Fibroblast of lung (primary cell): Measurements from ENCODE around the gene SH3BGRL2. TPM values are rescaled to one million over a fixed set of nuclear protein-coding genes. Genes with fewer than 3 reads are reported as not detected.

Experiments used
- DNase-seq, 2 donors: peaks; one replicate each; pipeline versions ENCODE4 v3.0.0 to v3.0.0-alpha.2; 2010; ENCODE audit warnings: low read depth in 2 of 2
- H2AFZ ChIP-seq: 2 replicates; pipeline ENCODE4 v1.5.1; 2012; ENCODE audit warnings: low read length, control low read depth, inconsistent platforms
- H3K27ac ChIP-seq: 2 replicates; pipeline ENCODE4 v1.5.1; 2011; ENCODE audit warnings: low read length, control low read depth; ENCODE audit not compliant: insufficient read depth
- H3K27me3 ChIP-seq: 2 replicates; pipeline ENCODE4 v1.5.1; 2011; ENCODE audit warnings: mild to moderate bottlenecking, low read length; ENCODE audit not compliant: control insufficient read depth, insufficient read depth
- H3K36me3 ChIP-seq: 2 replicates; pipeline ENCODE4 v1.5.1; 2011; ENCODE audit warnings: low read length; ENCODE audit not compliant: control insufficient read depth, insufficient read depth
- H3K4me1 ChIP-seq: 2 replicates; pipeline ENCODE4 v1.5.1; 2011; ENCODE audit warnings: low read length; ENCODE audit not compliant: control insufficient read depth, insufficient read depth; ENCODE audit errors: extremely low read depth
- H3K4me2 ChIP-seq: 2 replicates; pipeline ENCODE4 v1.5.1; 2011; ENCODE audit warnings: low read length, control low read depth; ENCODE audit not compliant: insufficient read depth; ENCODE audit errors: extremely low read depth
- H3K4me3 ChIP-seq, 4 experiments: fragments of 200-600 bp in 1 of 4; sonication (generic) in 1 of 4; replicated peaks in 1 of 4; 2 replicates each; pipeline ENCODE4 v1.5.1; 2011 to 2016; ENCODE audit warnings: low read length in 4 of 4, low read depth in 3 of 4, mild to moderate bottlenecking in 3 of 4, control low read depth in 2 of 4, inconsistent platforms in 1 of 4, mixed read lengths in 1 of 4; ENCODE audit not compliant: insufficient read depth in 1 of 4; ENCODE audit errors: control extremely low read depth in 1 of 4
- H3K79me2 ChIP-seq: 2 replicates; pipeline ENCODE4 v1.5.1; 2012; ENCODE audit warnings: mild to moderate bottlenecking, low read length, inconsistent platforms; ENCODE audit not compliant: control insufficient read depth, insufficient read depth
- H3K9ac ChIP-seq: 2 replicates; pipeline ENCODE4 v1.5.1; 2011; ENCODE audit warnings: mild to moderate bottlenecking, low read length, control low read depth; ENCODE audit not compliant: insufficient read depth
- H3K9me3 ChIP-seq: 2 replicates; pipeline ENCODE4 v1.5.1; 2012; ENCODE audit warnings: low read depth, low read length; ENCODE audit not compliant: control insufficient read depth, insufficient read depth
- H4K20me1 ChIP-seq: 2 replicates; pipeline ENCODE4 v1.5.1; 2011; ENCODE audit warnings: low read length; ENCODE audit not compliant: control insufficient read depth, insufficient read depth; ENCODE audit errors: extremely low read depth
- EZH2 ChIP-seq: IDR thresholded peaks from 2 replicates; pipeline ENCODE4 v1.5.1; 2012; ENCODE audit warnings: low read length, control low read depth, mild to moderate bottlenecking; ENCODE audit errors: missing control alignments
- polyA plus RNA-seq, 2 donors: library from polyadenylated mRNA; depleted of rRNA in 1 of 2; stranded (reverse) in 1 of 2; unstranded in 1 of 2; fragments of >200 nt; gene quantifications; 2 replicates each; pipeline ENCODE4 v1.2.1, GENCODE V29; 2011 to 2012; ENCODE audit warnings: missing spikeins in 1 of 2
- total RNA-seq: library from RNA; depleted of rRNA; stranded (reverse); fragments of >200 nt; gene quantifications from 2 replicates; pipeline ENCODE4 v1.2.1, GENCODE V29; 2014
- TF ChIP-seq, protein P1 (sequence below), 2 donors: IDR thresholded peaks in 1 of 2; conservative IDR thresholded peaks in 1 of 2; 1 replicate in 1 of 2; 2 replicates in 1 of 2; pipeline ENCODE4 v1.5.1; 2011 to 2012; ENCODE audit warnings: low read length in 2 of 2, control low read depth in 1 of 2, inconsistent platforms in 1 of 2, low read depth in 1 of 2, mild to moderate bottlenecking in 1 of 2

Gene SH3BGRL2
- total and polyA plus RNA-seq, 2 donors (not counting 1 experiment from before 2014, with no cell fraction given), result 1.5 to 4.3 TPM

DNA sequence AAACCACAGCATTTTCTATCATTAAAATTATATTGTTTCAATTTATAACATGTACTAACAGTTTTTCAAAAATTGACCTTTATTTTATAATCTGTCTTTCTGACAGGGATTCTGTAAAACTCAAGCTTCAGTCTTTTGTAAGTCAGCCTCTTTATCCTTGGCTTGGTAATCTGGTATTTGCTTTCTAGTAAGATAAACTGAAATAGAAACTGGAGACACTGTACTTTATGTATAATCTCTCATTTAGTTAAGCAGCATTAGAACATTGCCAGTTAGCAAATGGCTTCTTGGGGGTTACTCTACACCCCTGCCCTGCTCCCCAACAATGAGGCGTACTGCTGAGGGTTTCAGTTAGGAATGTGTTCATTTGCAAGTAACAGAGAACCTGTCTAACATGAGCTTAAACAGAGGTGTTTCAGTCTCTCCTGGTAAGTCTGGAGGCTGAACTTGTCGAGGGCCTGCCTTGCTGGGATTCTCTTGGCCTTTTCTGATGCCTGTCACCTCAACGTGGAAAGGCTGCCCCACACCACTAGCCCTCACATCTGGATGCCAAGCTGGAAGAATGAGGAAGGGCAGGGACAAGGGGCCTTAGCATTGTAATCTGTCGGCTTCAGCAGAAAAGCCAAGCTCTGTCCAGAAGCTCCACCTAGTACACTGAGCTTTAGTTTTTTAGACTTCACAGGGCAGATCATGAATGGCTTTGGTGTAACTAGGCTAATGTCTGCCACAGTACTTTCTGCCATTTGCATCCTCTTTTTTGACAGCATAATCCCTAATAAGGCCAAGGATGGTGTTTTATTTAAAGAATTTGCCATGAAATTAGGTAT, 34.8 kb downstream of the SH3BGRL2 start:
- no peak for DNase-seq
- Histone ChIP-seq H3K36me3 (no peaks in the 10 kb centered on the region), H3K9me3 (no peaks in the 10 kb centered on the region), H3K4me1 (no peaks in the 10 kb centered on the region), H3K79me2 (no peaks in the 10 kb centered on the region), H3K9ac (no peak overlapping the region), H3K27ac (no peak overlapping the region), H3K4me3 (no peak overlapping the region), H4K20me1 (no peaks in the 10 kb centered on the region), H2AFZ (no peak overlapping the region), H3K27me3 (no peaks in the 10 kb centered on the region), H3K4me2 (no peak overlapping the region)
- TF ChIP-seq, protein P1, sequence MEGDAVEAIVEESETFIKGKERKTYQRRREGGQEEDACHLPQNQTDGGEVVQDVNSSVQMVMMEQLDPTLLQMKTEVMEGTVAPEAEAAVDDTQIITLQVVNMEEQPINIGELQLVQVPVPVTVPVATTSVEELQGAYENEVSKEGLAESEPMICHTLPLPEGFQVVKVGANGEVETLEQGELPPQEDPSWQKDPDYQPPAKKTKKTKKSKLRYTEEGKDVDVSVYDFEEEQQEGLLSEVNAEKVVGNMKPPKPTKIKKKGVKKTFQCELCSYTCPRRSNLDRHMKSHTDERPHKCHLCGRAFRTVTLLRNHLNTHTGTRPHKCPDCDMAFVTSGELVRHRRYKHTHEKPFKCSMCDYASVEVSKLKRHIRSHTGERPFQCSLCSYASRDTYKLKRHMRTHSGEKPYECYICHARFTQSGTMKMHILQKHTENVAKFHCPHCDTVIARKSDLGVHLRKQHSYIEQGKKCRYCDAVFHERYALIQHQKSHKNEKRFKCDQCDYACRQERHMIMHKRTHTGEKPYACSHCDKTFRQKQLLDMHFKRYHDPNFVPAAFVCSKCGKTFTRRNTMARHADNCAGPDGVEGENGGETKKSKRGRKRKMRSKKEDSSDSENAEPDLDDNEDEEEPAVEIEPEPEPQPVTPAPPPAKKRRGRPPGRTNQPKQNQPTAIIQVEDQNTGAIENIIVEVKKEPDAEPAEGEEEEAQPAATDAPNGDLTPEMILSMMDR (conservative IDR thresholded peaks at IDR 0.05 in 1 of 2, IDR thresholded peaks at IDR 0.05 in 1 of 2; ENCODE audit: low read depth in 1 of 2, low read length in 2 of 2), result no peak
- TF ChIP-seq EZH2, result no peak

GRCh38 chr6:79666634-79667033, 35.5 kb downstream of the SH3BGRL2 start:
- no peak for DNase-seq

DNA sequence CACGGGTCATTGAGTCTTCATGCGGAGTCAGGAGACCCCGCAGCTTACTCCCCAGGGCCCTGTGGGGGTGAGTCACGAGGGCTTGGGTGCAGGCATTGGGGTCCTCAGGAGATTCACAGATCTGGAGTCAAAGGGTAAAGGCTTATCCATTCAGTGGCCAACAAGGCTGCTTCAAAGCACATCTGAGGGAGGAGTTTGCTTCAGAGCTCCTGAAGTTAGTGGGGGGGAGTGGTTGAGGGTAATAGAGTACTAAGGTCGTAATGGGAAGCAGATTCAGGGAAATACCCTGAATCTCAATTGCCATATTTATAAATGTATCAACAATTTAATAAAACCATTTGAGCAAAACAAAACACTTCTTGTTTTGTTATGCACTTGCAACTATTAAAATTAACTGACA, 37.3 kb downstream of the SH3BGRL2 start:
- H4K20me1 ChIP-seq, result no peaks in the 10 kb centered on the region
- no peaks in the 10 kb centered on the region for H3K27me3 ChIP-seq
- no peaks in the 10 kb centered on the region for H3K9me3 ChIP-seq
- H3K4me2 ChIP-seq, result no peak overlapping the region
- no peak overlapping the region for H3K4me3 ChIP-seq
- TF ChIP-seq, protein P1 (conservative IDR thresholded peaks at IDR 0.05 in 1 of 2, IDR thresholded peaks at IDR 0.05 in 1 of 2; ENCODE audit: low read depth in 1 of 2, low read length in 2 of 2), result no peak
- no peak for TF ChIP-seq EZH2
- no peaks in the 10 kb centered on the region for H3K36me3 ChIP-seq
- DNase-seq, result no peak
- H3K4me1 ChIP-seq, result no peaks in the 10 kb centered on the region
- H3K27ac ChIP-seq, result no peak overlapping the region
- H2AFZ ChIP-seq, result no peak overlapping the region
- H3K79me2 ChIP-seq, result no peaks in the 10 kb centered on the region
- no peak overlapping the region for H3K9ac ChIP-seq

More at GRCh38 chr6:79666634-79667033, 35.5 kb downstream of the SH3BGRL2 start:
- H3K4me3 ChIP-seq, result no peak overlapping the region
- H3K79me2 ChIP-seq, result no peaks in the 10 kb centered on the region
- no peak overlapping the region for H3K9ac ChIP-seq
- H3K27ac ChIP-seq, result no peak overlapping the region
- no peaks in the 10 kb centered on the region for H3K4me1 ChIP-seq
- no peaks in the 10 kb centered on the region for H4K20me1 ChIP-seq
- no peak for TF ChIP-seq EZH2
- TF ChIP-seq, protein P1 (conservative IDR thresholded peaks at IDR 0.05 in 1 of 2, IDR thresholded peaks at IDR 0.05 in 1 of 2; ENCODE audit: low read depth in 1 of 2, low read length in 2 of 2), result no peak
- H2AFZ ChIP-seq, result no peak overlapping the region
- H3K4me2 ChIP-seq, result no peak overlapping the region
- H3K36me3 ChIP-seq, result no peaks in the 10 kb centered on the region
- H3K9me3 ChIP-seq, result no peaks in the 10 kb centered on the region
- H3K27me3 ChIP-seq, result no peaks in the 10 kb centered on the region
